IMR-90 (cell line): ENCODE data around the gene APPL2.

Experiments
- CTCF ChIP-seq: conservative IDR thresholded peaks from 2 replicates; pipeline ENCODE4 v1.5.1; 2012; ENCODE audit warnings: mild to moderate bottlenecking, low read depth, low read length, improper control_type of control experiment
- POLR2A ChIP-seq: IDR thresholded peaks from 2 replicates; pipeline ENCODE4 v1.6.1; 2012; ENCODE audit warnings: mild to moderate bottlenecking, low read depth, low read length

GRCh38 chr12:105166736-105167135, 69.2 kb downstream of the APPL2 start:
- TF ChIP-seq POLR2A, result no peak
- TF ChIP-seq CTCF, result no peak
